ENCODE results near the gene HDAC4.

Gene HDAC4

GRCh38 chr2:239326831-239327535, 73.8 kb downstream of the HDAC4 start:
- peak; percentile 33 for DNase-seq (ENCODE audit: low read depth)

- DNase-seq (ENCODE audit: low read depth), result no peak
Observed at GRCh38 chr2:239324456-239324855, 76.4 kb downstream of the HDAC4 start.

GRCh38 chr2:239323447-239323846, 77.4 kb downstream of the HDAC4 start:
- no peak for DNase-seq (ENCODE audit: low read depth)

GRCh38 chr2:239322416-239323086, 78.3 kb downstream of the HDAC4 start:
- DNase-seq (ENCODE audit: low read depth), result no peak

- DNase-seq (ENCODE audit: low read depth), result peak; percentile 30
Observed at GRCh38 chr2:239321596-239322415, 79.0 kb downstream of the HDAC4 start.

- no peak for DNase-seq (ENCODE audit: low read depth)
Observed at GRCh38 chr2:239318790-239319661, 81.8 kb downstream of the HDAC4 start.

- DNase-seq (ENCODE audit: low read depth), result no peak
Observed at GRCh38 chr2:239318151-239318611, 82.6 kb downstream of the HDAC4 start.

GRCh38 chr2:239316562-239317465, 84.0 kb downstream of the HDAC4 start:
- no peak for DNase-seq (ENCODE audit: low read depth)

GRCh38 chr2:239315308-239315707, 85.5 kb downstream of the HDAC4 start:
- no peak for DNase-seq (ENCODE audit: low read depth)

GRCh38 chr2:239313776-239314175, 87.0 kb downstream of the HDAC4 start:
- no peak for DNase-seq (ENCODE audit: low read depth)

GRCh38 chr2:239312741-239313667, 87.8 kb downstream of the HDAC4 start:
- no peak for DNase-seq (ENCODE audit: low read depth)

- no peak for DNase-seq (ENCODE audit: low read depth)
Observed at GRCh38 chr2:239312081-239312511, 88.7 kb downstream of the HDAC4 start.

- no peak for DNase-seq (ENCODE audit: low read depth)
Observed at GRCh38 chr2:239311132-239312040, 89.4 kb downstream of the HDAC4 start.

GRCh38 chr2:239310401-239311061, 90.3 kb downstream of the HDAC4 start:
- DNase-seq (ENCODE audit: low read depth), result no peak

- no peak for DNase-seq (ENCODE audit: low read depth)
Observed at GRCh38 chr2:239309398-239310245, 91.2 kb downstream of the HDAC4 start.

- no peak for DNase-seq (ENCODE audit: low read depth)
Observed at GRCh38 chr2:239308661-239309397, 92.0 kb downstream of the HDAC4 start.
